Activated CD4-positive, alpha-beta memory T cell treated with anti-CD3 and anti-CD28 coated beads, Interleukin-2, amount 10 ng/mL, durations not matched to agents 7 days and 5 days (primary cell): ENCODE measurements around the gene GRN. TPM values are rescaled to one million over a fixed set of nuclear protein-coding genes. Genes with fewer than 3 reads are reported as not detected.
A peak's percentile ranks its signal among the peaks of the same experiment; 100 is the strongest.

Experiments used
- CTCF ChIA-PET: fragments of 350-600 bp; sonication (Branson Sonifier 250); formaldehyde crosslinking; loops from one replicate; lab custom pipeline; 2021; ENCODE audit warnings: antibody characterized with exemption, inconsistent platforms; lab: Charles Lee
- POLR2A ChIA-PET: fragments of 350-600 bp; sonication (Branson Sonifier 250); formaldehyde crosslinking; loops from one replicate; lab custom pipeline; 2021; ENCODE audit warnings: antibody characterized with exemption; lab: Charles Lee
- DNase-seq: peaks from one replicate; pipeline ENCODE4 v3.0.0-alpha.2; 2020
- H3K27ac Mint-ChIP-seq: one replicate; pipeline ENCODE4 v1.8.0; 2021; ENCODE audit warnings: mild to moderate bottlenecking, mixed read lengths
- H3K27me3 Mint-ChIP-seq: one replicate; pipeline ENCODE4 v1.8.0; 2021; ENCODE audit warnings: mixed read lengths
- H3K36me3 Mint-ChIP-seq: one replicate; pipeline ENCODE4 v1.8.0; 2021; ENCODE audit warnings: low read depth, mixed read lengths
- H3K4me1 Mint-ChIP-seq: one replicate; pipeline ENCODE4 v1.8.0; 2021; ENCODE audit warnings: mixed read lengths
- H3K4me3 Mint-ChIP-seq: one replicate; pipeline ENCODE4 v1.8.0; 2021; ENCODE audit warnings: mild to moderate bottlenecking, mixed read lengths
- H3K9me3 Mint-ChIP-seq: one replicate; pipeline ENCODE4 v1.8.0; 2021; ENCODE audit warnings: mixed read lengths
- total RNA-seq, 2 experiments: library from RNA; stranded (reverse); gene quantifications; one replicate each; pipeline ENCODE4 v1.2.3, GENCODE V29; 2021

Gene GRN
- total RNA-seq, 2 experiments from 2014 or later: 87.8 to 98.4 TPM

DNA sequence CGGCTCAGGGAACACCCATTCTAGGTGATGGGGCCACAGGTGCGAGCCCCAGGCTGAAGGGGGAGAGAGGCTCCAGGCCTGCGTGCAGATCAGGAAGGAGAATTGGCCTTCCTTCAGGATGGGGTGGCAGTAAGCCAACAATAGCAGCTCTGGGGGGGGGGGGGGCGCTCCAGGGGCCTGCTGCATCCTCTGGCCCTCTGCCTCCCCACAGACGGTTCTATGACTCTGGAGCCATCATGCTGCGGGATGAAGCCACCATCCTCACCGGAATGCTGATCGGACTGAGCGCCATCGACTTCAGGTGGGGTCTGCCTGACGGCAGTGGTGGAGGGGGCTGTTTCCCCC lies 30.6 kb upstream of the GRN start:
- DNase-seq: no peak
- peaks cover 47% of the 10 kb centered on the region for H3K27me3 Mint-ChIP-seq
- ChIA-PET POLR2A (interaction anchor here (1.3 to 3.1 kb wide), 4 partner anchors 17 to 104 kb away, joined by 3 to 16 read pairs (median 6); no protein-coding TSS in a partner anchor), CTCF (no interaction called here)
- H3K36me3 Mint-ChIP-seq: peaks cover 6% of the 10 kb centered on the region
- no peak overlapping the region for H3K27ac Mint-ChIP-seq
- no peaks in the 10 kb centered on the region for H3K9me3 Mint-ChIP-seq
- peaks cover 17% of the 10 kb centered on the region for H3K4me1 Mint-ChIP-seq
- H3K4me3 Mint-ChIP-seq: peak overlapping the region; percentile 50

DNA sequence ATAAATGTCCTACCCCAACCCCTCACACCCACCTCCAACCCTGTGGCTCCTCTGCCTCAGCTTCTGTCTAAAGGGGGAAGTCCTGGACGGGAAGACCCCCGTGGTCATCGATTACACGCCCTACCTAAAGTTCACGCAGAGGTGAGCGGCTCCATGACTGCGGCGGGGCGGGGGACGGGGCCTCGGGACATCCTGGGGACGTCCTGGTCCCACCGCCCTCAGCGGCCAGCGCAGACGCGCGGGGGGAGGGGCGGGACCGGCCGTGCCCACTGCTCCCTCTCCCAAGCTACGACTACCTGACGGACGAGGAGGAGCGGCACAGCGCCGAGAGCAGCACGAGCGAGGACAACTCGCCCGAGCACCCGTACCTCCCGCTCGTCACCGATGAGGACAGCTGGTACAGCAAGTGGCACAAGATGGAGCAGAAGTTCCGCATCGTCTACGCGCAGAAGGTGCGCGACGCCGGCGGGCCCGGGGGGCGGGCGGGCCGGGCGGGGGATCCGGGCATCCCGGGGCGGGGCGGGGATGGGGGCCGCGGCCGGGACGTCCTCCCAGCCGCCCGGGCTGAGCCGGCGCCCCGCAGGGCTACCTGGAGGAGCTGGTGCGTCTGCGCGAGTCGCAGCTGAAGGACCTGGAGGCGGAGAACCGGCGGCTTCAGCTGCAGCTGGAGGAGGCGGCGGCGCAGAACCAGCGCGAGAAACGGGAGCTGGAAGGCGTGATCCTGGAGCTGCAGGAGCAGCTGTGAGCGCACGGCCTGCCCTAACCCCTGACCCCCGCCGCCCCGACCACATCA lies 30.0 kb upstream of the GRN start:
- H3K36me3 Mint-ChIP-seq: peaks cover 8% of the 10 kb centered on the region

DNA sequence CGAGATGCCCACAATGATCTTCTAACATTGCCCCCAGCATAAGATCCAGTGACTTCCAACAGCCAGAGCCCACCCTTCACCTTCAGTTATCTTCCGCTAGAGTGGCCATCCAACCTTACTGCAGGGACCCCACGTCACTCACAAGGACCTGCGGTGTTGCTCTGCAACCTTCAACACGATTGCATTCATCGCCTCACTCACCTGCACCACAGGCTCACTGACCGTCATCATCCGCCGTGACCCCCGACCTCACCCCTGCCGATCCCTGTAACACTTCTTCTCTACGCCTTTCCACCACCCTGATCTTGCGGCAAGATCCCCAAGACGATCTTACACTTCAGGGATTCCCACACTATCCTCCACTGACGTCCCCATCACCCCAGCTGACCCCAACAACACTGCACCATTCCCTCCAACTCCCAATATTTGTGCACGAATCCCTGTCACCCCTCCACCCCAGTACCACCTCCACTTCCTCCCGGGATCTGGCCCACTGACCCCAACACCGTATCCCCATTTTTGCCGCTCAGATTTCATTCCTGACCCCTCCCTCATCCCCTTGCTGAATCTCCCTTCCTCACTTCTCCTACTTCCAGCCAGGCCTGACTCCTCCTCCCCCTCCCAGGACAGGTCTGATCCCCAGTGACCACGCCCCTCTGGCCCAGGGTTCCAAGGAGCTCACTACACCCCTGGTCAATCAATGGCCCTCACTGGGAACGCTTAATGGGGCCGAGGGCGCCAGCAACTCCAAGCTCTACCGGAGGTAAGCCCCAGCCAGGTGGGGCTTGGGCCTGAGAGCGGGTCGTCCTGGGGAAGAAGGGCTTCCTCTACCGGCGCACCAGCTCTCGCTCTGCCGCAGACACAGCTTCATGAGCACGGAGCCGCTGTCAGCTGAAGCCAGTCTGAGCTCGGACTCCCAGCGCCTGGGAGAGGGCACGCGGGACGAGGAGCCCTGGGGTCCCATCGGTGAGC lies 29.1 kb upstream of the GRN start:
- Mint-ChIP-seq H3K27me3 (peaks cover 40% of the 10 kb centered on the region), H3K4me3 (peak overlapping the region; percentile 61), H3K27ac (no peak overlapping the region), H3K36me3 (peaks cover 14% of the 10 kb centered on the region), H3K9me3 (no peaks in the 10 kb centered on the region), H3K4me1 (peaks cover 13% of the 10 kb centered on the region)
- no peak for DNase-seq
- ChIA-PET CTCF (interaction anchor here (0.5 to 1.4 kb wide), 4 partner anchors 15 to 106 kb away, joined by 3 to 4 read pairs (median 4); no protein-coding TSS in a partner anchor), POLR2A (interaction anchor here (0.7 to 3.1 kb wide), 9 partner anchors 11 to 106 kb away, joined by 3 to 16 read pairs (median 5); partner anchors contain the start of gene UBTF)

More for the DNA sequence above, 30.0 kb upstream of the GRN start:
- H3K27me3 Mint-ChIP-seq: peaks cover 43% of the 10 kb centered on the region
- H3K9me3 Mint-ChIP-seq: no peaks in the 10 kb centered on the region
- CTCF ChIA-PET: interaction anchor here (0.9 kb wide), 1 partner anchor 105 kb away, joined by 3 read pairs; no protein-coding TSS in a partner anchor
- peak; percentile 47 for DNase-seq
- POLR2A ChIA-PET: interaction anchor here (0.9 to 3.1 kb wide), 5 partner anchors 16 to 105 kb away, joined by 3 to 16 read pairs (median 5); partner anchors contain the start of gene UBTF
- peak overlapping the region; percentile 61 for H3K4me3 Mint-ChIP-seq
- H3K27ac Mint-ChIP-seq: no peak overlapping the region
- peaks cover 13% of the 10 kb centered on the region for H3K4me1 Mint-ChIP-seq

DNA sequence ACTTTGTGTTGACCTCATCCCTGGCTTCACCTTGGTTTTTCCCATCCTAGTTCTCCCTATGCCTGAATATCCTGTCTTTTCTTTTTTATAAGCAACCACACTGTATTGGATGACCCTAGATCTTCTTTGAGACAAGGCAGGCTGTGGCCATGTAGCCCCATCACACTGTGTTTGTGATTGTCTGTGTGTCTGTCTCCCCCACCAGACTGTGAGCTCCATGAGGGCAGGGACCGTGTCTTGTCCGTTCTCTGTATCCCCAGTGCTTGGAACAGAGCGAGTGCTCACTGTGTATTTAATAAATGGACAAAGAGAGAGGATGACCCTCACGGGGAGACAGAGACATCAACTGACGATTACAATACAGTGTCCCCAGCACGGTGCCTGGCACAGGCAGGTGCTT lies 27.6 kb upstream of the GRN start:
- DNase-seq: no peak
- Mint-ChIP-seq H3K4me3 (no peak overlapping the region), H3K9me3 (no peaks in the 10 kb centered on the region), H3K27me3 (peaks cover 36% of the 10 kb centered on the region), H3K36me3 (peaks cover 22% of the 10 kb centered on the region), H3K4me1 (peaks cover 13% of the 10 kb centered on the region), H3K27ac (no peak overlapping the region)
- CTCF ChIA-PET: interaction anchor here (1.3 to 1.4 kb wide), 2 partner anchors 13 to 107 kb away, joined by 3 to 4 read pairs; no protein-coding TSS in a partner anchor
- POLR2A ChIA-PET: interaction anchor here (1.1 to 1.9 kb wide), 3 partner anchors 15 to 131 kb away, joined by 4 to 6 read pairs (median 4); partner anchors contain the start of gene TMUB2

DNA sequence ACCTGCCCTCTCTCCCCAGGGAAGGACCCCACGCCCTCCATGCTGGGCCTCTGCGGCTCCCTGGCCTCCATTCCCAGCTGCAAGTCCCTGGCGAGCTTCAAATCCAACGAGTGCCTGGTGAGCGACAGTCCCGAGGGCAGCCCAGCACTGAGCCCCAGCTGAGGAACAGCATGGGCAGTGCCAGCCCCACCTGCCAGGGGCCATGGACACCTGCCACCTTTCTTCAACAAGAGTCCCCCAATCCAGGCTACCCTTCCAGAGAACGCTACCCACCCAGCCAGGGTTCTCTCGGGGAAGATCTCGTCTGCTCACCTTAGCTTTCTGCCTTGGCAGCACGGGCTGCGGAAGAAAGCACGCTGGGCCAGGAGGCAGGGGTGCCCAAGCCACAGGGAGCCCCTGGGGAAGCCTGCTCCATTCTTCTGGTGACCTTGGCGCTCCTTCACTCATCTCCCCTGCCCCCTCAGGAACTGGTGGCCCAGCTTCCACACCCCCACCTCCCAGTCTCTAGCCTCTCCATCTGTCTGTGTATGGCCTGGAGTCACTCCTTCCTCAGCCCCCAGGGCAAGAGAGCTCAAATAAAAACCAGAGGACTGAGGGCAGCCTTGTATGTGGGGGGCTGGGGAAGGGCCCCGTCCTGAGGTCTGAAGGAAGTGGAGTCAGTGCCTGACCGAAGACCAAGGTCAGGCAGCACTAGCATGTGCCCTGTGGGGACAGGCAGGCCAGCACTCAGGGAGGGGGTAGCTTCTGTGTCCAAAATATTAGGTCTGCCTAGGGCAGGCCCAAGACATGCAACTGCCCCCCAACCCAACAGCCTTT lies 26.8 kb upstream of the GRN start:
- Mint-ChIP-seq H3K27ac (no peak overlapping the region), H3K4me1 (peaks cover 15% of the 10 kb centered on the region), H3K27me3 (peaks cover 32% of the 10 kb centered on the region), H3K4me3 (no peak overlapping the region), H3K36me3 (peaks cover 22% of the 10 kb centered on the region), H3K9me3 (no peaks in the 10 kb centered on the region)
- ChIA-PET CTCF (no interaction called here), POLR2A (interaction anchor here (1.1 to 1.9 kb wide), 3 partner anchors 9 to 109 kb away, joined by 4 to 6 read pairs (median 5); no protein-coding TSS in a partner anchor)
- DNase-seq: no peak

DNA sequence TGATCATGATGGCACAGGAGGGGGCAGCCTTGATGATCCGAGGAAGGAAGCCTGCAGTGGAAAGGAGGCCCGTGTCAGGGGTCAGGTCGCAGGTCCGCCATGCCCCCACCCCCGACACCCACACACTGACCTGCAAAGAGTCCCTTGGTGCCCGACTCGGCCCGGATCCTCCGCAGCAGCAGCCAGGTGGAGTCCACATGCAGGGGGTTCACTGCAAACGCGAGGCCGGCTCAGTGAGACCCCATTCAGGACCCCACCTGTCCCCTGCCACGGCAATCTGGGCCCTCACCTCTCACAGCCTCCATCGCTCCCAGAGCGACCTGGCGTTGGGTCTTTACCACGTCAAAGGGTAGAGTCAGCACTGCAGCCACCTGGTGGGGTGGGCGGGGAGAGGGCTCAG lies 25.0 kb upstream of the GRN start:
- CTCF ChIA-PET: interaction anchor here (0.9 kb wide), 1 partner anchor 10 kb away, joined by 3 read pairs; no protein-coding TSS in a partner anchor
- H3K36me3 Mint-ChIP-seq: peaks cover 22% of the 10 kb centered on the region

DNA sequence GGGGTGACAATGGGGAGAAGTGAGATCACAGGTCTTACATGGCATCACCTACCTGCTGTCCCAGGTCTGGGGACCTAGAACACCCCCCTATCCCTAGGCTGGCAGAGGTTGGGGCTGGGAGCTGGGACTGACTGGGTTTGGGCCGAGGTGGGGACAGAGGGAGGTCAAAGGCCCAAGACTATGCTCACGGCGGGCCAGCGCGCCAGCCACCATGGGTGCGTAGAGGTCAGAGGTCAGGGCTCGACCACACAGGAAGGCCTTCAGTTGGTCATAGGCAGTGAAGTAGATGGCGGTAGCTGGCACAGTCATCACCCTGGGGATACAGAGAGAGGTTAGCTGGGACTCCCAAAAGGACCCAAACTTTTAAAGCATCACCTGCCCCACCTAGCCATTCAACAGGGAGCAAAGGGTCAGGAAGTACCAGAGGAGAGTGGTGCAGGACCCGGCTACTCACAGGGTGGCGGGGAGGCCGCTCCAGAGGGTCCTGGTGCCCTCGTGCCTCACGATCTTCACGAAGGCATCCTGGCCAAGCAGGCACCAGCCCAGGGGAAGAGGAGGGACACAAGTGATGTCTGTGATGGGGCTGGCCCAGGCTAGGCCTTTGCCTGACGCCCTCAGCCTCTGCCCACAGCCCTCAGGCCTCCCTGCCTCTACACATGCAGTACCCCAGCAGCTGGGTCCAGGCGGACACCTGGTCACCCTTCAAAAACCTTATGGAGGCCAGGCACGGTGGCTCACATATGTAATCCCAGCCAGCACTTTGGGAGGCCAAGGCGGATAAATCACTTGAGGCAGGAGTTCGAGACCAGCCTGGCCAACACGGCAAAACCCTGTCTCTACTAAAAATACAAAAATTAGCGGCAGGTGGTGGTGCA lies 23.6 kb upstream of the GRN start:
- Mint-ChIP-seq H3K27me3 (peaks cover 11% of the 10 kb centered on the region), H3K4me1 (peaks cover 18% of the 10 kb centered on the region), H3K4me3 (no peak overlapping the region), H3K27ac (no peak overlapping the region), H3K9me3 (no peaks in the 10 kb centered on the region), H3K36me3 (peaks cover 22% of the 10 kb centered on the region)
- CTCF ChIA-PET: interaction anchor here (0.9 kb wide), 1 partner anchor 9 kb away, joined by 3 read pairs; no protein-coding TSS in a partner anchor
- POLR2A ChIA-PET: interaction anchor here (8.0 kb wide), 1 partner anchor 103 kb away, joined by 117 read pairs; the partner anchor contains the start of gene UBTF
- no peak for DNase-seq

More for the DNA sequence above, 25.0 kb upstream of the GRN start:
- H3K27me3 Mint-ChIP-seq: peaks cover 23% of the 10 kb centered on the region
- DNase-seq: no peak
- POLR2A ChIA-PET: interaction anchor here (8.0 kb wide), 1 partner anchor 102 kb away, joined by 117 read pairs; the partner anchor contains the start of gene UBTF
- H3K27ac Mint-ChIP-seq: no peak overlapping the region
- no peaks in the 10 kb centered on the region for H3K9me3 Mint-ChIP-seq
- peaks cover 22% of the 10 kb centered on the region for H3K4me1 Mint-ChIP-seq
- no peak overlapping the region for H3K4me3 Mint-ChIP-seq

DNA sequence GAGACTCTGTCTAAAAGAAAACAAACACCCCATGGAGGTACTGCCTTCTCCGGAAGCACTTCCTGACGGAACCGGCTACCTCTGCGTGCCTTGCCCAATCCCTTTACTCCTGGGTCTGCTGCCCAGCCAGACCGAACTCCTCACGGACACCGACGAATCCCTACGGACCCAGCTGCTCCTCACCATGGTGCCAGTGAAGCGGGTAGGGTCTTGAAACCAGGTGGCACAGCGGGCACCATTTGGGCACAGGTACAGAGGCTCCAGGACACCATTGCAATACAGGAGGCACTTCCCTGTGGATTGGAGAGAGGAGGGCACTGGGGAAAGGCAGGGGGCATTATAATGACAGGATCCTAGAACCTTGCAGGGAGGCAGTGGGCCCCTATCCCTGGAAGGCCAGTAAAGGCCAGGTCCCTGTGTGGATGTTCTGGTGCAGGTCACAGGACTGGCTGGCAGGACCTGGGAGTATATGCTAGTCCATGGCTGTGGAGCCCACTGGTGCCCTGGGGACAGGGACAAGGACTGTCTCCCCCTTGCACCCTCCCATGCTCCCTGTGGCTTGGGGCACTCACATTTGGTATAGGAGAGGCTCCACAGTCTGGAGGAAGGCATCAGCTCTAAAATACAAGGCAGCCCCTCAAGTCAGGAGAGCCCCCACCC lies 22.7 kb upstream of the GRN start:
- POLR2A ChIA-PET: interaction anchor here (8.0 kb wide), 1 partner anchor 104 kb away, joined by 117 read pairs; the partner anchor contains the start of gene UBTF
- Mint-ChIP-seq H3K27ac (no peak overlapping the region), H3K9me3 (no peaks in the 10 kb centered on the region), H3K4me3 (peak overlapping the region; percentile 21), H3K36me3 (peaks cover 22% of the 10 kb centered on the region), H3K27me3 (peaks cover 3% of the 10 kb centered on the region), H3K4me1 (peaks cover 22% of the 10 kb centered on the region)
- no peak for DNase-seq
- CTCF ChIA-PET: interaction anchor here (0.6 kb wide), 1 partner anchor 661 kb away, joined by 3 read pairs; no protein-coding TSS in a partner anchor

DNA sequence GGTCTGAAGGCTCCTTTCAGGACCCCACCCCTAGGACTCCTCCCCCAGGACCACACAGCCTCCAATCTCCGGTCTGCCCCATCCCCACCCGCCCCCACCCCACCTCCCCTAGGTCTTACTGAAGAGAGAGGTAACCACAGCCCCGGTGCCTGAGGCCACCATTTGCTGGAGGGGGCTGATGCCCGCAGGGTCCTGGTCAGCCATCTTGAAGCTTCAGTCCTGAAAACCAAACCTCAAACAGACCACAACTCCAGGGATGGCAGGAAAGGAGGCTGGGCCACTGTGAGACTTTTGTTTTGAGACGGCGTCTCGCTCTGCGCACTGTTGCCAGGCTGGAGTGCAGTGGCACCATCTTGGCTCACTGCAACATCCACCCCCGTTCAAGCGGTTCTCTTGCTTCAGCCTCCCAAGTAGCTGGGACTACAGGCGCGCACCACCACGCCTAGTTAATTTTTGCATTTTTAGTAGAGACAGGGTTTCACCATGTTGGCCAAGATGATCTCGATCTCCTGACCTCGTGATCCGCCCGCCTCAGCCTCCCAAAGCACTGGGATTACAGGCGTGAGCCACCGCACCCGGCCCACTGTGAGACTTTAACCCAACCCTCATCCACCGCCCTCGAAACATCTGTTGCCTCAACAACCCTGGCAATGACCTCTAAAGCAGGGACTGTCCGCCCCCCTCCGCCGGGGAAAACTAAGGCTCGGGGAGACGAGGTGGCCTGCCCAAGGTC lies 21.6 kb upstream of the GRN start:
- H3K36me3 Mint-ChIP-seq: peaks cover 20% of the 10 kb centered on the region
- H3K4me3 Mint-ChIP-seq: peak overlapping the region; percentile 87
- ChIA-PET CTCF (interaction anchor here (0.7 kb wide), 1 partner anchor 102 kb away, joined by 4 read pairs; no protein-coding TSS in a partner anchor), POLR2A (interaction anchor here (1.3 to 8.0 kb wide), 6 partner anchors 105 to 395 kb away, joined by 3 to 117 read pairs (median 10); partner anchors contain the start of genes TMUB2 and UBTF)
- no peak for DNase-seq
- H3K27me3 Mint-ChIP-seq: no peaks in the 10 kb centered on the region
- H3K9me3 Mint-ChIP-seq: no peaks in the 10 kb centered on the region
- H3K4me1 Mint-ChIP-seq: peaks cover 28% of the 10 kb centered on the region
- H3K27ac Mint-ChIP-seq: peak overlapping the region; percentile 52
